ENCODE measurements around the gene NARS2.

Gene NARS2

DNA sequence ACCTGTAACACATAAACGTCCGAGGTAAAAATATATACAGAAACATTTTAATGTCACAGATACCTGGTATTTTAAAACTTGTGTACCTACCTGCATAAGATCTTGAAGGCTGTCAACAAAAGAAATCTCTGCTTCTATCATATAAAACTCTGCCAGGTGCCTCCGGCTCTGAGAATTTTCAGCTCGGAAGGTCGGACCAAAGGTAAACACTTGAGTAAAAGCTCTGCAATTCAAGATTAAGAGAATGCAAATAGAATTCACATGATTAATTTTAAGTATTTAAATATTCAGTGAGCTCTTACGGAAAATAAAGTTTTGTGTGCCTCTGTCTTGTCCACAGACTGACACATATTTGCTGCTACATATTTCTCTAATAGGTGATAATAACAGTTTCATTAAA is 81.7 kb downstream of the NARS2 start:
- H3K36me3 ChIP-seq (ENCODE audit: control insufficient read depth, insufficient read depth, low read length), result peaks cover 7% of the 10 kb centered on the region
- H3K4me3 ChIP-seq (ENCODE audit: extremely low read depth, insufficient read depth, low read length, poor library complexity, severe bottlenecking), result no peak overlapping the region
- no peaks in the 10 kb centered on the region for H3K9me3 ChIP-seq (ENCODE audit: control insufficient read depth, low read length)
- no peak overlapping the region for H3K27ac ChIP-seq (ENCODE audit: low read depth, low read length, severe bottlenecking)
- no CpG with 5 or more reads among the region's 6 CpGs for WGBS, 2 experiments (ENCODE audit: insufficient coverage in 2 of 2)
- no peaks in the 10 kb centered on the region for H3K4me1 ChIP-seq (ENCODE audit: control insufficient read depth, insufficient read depth, low read length, poor library complexity, severe bottlenecking)

DNA sequence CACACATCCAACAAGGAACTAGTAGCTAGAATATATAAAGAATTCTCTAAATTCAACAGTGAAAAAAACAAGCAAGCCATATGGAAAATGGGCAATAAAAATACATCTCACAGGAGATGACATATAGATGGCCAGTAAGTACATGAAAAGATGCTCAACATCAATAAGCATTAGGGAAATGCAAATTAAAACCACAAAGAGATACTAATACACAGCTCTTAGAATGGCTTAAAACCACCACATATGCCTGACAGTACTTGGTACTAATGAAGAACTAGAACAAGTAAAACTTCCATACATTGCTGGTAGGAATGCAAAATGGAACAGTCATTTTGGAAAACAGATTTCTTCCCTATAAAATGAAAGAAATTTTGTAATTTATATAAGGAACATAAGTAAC is 85.5 kb downstream of the NARS2 start:
- Histone ChIP-seq H3K4me1 (ENCODE audit: control insufficient read depth, insufficient read depth, low read length, poor library complexity, severe bottlenecking) (no peaks in the 10 kb centered on the region), H3K4me3 (ENCODE audit: extremely low read depth, insufficient read depth, low read length, poor library complexity, severe bottlenecking) (no peak overlapping the region), H3K36me3 (ENCODE audit: control insufficient read depth, insufficient read depth, low read length) (peaks cover 18% of the 10 kb centered on the region), H3K27ac (ENCODE audit: low read depth, low read length, severe bottlenecking) (no peak overlapping the region), H3K9me3 (ENCODE audit: control insufficient read depth, low read length) (no peaks in the 10 kb centered on the region)

DNA sequence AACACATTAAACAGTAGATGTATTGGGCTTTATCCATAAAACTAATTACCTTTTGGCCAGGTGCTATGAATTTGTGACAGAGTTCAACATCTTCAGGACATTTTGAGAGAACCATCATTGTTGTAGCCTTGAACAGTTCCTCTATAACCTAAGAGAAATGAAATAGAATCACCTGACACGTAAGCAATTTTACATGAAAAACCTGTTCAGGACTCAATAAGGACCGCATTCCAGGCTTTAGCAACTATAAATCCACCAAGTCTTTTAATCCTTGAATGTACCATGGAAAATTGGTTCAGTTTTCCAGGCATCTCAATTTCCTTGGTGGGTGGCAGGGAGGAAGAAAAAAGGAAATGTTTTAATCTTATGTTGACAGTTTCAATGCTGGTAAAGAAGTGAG is 96.1 kb downstream of the NARS2 start:
- H3K27ac ChIP-seq (ENCODE audit: low read depth, low read length, severe bottlenecking), result no peak overlapping the region
- WGBS, 2 experiments (ENCODE audit: insufficient coverage in 2 of 2), result 96% methylated on average over 2 of the region's 2 CpGs; no CpG with 5 or more reads in 1 of the 2 experiments
- no peaks in the 10 kb centered on the region for H3K9me3 ChIP-seq (ENCODE audit: control insufficient read depth, low read length)
- H3K4me1 ChIP-seq (ENCODE audit: control insufficient read depth, insufficient read depth, low read length, poor library complexity, severe bottlenecking), result no peaks in the 10 kb centered on the region
- H3K36me3 ChIP-seq (ENCODE audit: control insufficient read depth, insufficient read depth, low read length), result peaks cover 34% of the 10 kb centered on the region
- no peak overlapping the region for H3K4me3 ChIP-seq (ENCODE audit: extremely low read depth, insufficient read depth, low read length, poor library complexity, severe bottlenecking)

DNA sequence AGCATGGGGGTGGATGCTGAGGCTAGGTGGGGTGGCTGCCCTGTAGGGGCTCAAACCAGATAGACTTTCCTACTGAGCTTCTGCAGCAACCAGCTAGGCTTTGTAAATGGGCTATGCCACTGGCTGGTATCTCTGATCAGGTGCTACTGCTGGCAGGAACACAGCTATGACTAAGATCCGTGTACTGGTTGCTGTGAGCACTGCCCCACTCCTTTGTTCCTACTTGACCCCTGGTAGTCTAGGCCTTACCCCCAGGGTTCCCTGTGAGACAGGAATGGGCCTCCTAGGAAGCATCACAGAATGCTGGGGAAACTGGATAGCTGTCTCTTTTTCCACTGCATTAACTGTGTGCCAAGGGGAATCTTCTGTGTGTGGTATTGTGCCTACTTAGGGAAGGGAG is 98.6 kb downstream of the NARS2 start:
- Histone ChIP-seq H3K4me3 (ENCODE audit: extremely low read depth, insufficient read depth, low read length, poor library complexity, severe bottlenecking) (no peak overlapping the region), H3K27ac (ENCODE audit: low read depth, low read length, severe bottlenecking) (no peak overlapping the region), H3K9me3 (ENCODE audit: control insufficient read depth, low read length) (no peaks in the 10 kb centered on the region), H3K4me1 (ENCODE audit: control insufficient read depth, insufficient read depth, low read length, poor library complexity, severe bottlenecking) (no peaks in the 10 kb centered on the region), H3K36me3 (ENCODE audit: control insufficient read depth, insufficient read depth, low read length) (peaks cover 34% of the 10 kb centered on the region)
- 91 to 100% methylated on average over 1 of the region's 1 CpG for WGBS, 2 experiments (ENCODE audit: insufficient coverage in 2 of 2)

DNA sequence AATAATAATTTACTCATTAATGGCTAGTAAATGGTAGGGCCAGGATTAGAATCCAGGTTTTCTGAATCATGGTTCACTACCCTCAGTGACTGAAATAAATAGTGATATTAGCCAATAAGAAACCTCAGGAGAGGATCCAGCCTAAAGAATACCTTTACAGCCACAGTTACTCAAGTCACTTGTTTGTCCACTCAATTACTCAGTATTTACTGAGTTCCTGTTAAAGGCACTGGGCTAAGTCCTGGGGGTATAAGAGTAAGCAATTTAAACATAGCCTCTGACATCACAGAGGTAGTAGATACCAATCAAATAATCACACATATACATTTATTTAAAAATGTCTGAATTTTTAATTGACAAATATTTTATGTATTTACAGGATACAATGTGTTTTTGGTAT is 100.2 kb downstream of the NARS2 start:
- Histone ChIP-seq H3K27ac (ENCODE audit: low read depth, low read length, severe bottlenecking) (no peak overlapping the region), H3K4me1 (ENCODE audit: control insufficient read depth, insufficient read depth, low read length, poor library complexity, severe bottlenecking) (no peaks in the 10 kb centered on the region), H3K4me3 (ENCODE audit: extremely low read depth, insufficient read depth, low read length, poor library complexity, severe bottlenecking) (no peak overlapping the region), H3K9me3 (ENCODE audit: control insufficient read depth, low read length) (no peaks in the 10 kb centered on the region), H3K36me3 (ENCODE audit: control insufficient read depth, insufficient read depth, low read length) (peaks cover 27% of the 10 kb centered on the region)

DNA sequence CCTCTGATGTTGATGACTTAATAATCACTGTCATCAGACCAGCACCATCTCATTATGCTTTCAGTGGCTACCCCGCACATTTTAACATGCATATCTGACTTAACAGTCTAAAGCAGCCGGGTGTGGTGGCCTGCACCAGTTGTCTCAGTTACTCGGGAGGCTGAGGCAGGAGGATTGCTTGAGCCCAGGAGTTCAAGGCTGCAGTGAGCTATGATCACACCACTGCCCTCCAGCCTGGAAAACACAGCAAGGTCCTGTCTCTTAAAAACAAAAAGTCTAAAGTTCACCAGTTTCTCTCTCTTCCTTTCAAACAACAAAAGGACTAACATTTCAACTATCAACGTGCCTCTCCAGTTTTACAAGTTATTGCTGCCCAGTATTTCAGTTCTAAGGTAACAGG is 101.8 kb downstream of the NARS2 start:
- H3K9me3 ChIP-seq (ENCODE audit: control insufficient read depth, low read length), result no peaks in the 10 kb centered on the region

DNA sequence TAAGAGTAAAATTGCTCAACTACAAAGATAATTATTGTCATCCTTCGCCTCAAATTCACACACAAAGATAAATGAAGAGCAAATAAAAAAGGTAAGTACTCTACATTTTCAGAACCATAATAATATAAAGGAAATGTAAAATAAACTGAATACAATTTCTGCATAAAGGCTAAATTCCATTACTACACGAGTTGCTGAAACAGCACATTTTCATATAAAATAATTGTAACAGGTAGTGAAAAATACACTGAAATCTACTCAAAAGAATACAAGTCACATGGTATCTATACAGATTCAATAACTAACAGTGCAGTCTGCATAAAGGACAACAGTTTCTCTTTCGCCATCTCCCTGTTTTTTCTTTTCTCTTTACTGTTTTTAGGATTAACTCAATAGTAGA is 102.3 kb downstream of the NARS2 start:
- no peaks in the 10 kb centered on the region for H3K4me1 ChIP-seq (ENCODE audit: control insufficient read depth, insufficient read depth, low read length, poor library complexity, severe bottlenecking)
- peaks cover 22% of the 10 kb centered on the region for H3K36me3 ChIP-seq (ENCODE audit: control insufficient read depth, insufficient read depth, low read length)
- WGBS, 2 experiments (ENCODE audit: insufficient coverage in 2 of 2), result 100% methylated on average over 1 of the region's 3 CpGs; no CpG with 5 or more reads in 1 of the 2 experiments
- no peak overlapping the region for H3K4me3 ChIP-seq (ENCODE audit: extremely low read depth, insufficient read depth, low read length, poor library complexity, severe bottlenecking)
- no peaks in the 10 kb centered on the region for H3K9me3 ChIP-seq (ENCODE audit: control insufficient read depth, low read length)
- no peak overlapping the region for H3K27ac ChIP-seq (ENCODE audit: low read depth, low read length, severe bottlenecking)

More for the DNA sequence above, 101.8 kb downstream of the NARS2 start:
- H3K36me3 ChIP-seq (ENCODE audit: control insufficient read depth, insufficient read depth, low read length), result peaks cover 24% of the 10 kb centered on the region
- H3K4me1 ChIP-seq (ENCODE audit: control insufficient read depth, insufficient read depth, low read length, poor library complexity, severe bottlenecking), result no peaks in the 10 kb centered on the region
- H3K27ac ChIP-seq (ENCODE audit: low read depth, low read length, severe bottlenecking), result no peak overlapping the region
- 75 to 92% methylated on average over 2 to 3 of the region's 4 CpGs for WGBS, 2 experiments (ENCODE audit: insufficient coverage in 2 of 2)
- H3K4me3 ChIP-seq (ENCODE audit: extremely low read depth, insufficient read depth, low read length, poor library complexity, severe bottlenecking), result no peak overlapping the region

DNA sequence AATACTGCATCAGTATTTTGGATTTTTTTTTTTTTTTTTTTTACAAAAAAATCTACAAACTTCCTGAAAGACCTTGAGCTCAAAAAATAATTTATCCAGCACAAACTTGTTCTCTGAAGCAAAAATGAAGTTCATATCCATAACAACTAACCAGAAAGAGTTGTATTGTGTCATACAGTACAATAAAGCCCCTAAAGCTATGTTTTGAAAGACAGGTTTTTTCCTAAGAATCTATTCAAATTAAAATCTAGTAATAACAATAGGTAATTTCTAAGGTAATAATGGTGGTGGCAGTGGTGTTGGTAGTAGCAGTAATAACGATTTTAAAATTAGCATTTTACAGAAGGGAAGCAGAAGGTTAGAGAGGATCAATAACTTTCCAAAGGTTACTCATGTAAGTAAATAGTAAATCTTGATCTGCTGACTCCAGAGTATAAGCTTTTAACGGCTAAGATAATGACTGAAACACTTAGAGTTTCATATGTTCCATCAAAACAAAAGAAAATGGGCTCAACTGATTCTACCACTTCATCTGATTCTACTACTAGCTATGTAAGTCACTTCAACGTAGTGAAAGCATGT is 103.7 kb downstream of the NARS2 start:
- Histone ChIP-seq H3K27ac (ENCODE audit: low read depth, low read length, severe bottlenecking) (no peak overlapping the region), H3K36me3 (ENCODE audit: control insufficient read depth, insufficient read depth, low read length) (peaks cover 17% of the 10 kb centered on the region), H3K4me3 (ENCODE audit: extremely low read depth, insufficient read depth, low read length, poor library complexity, severe bottlenecking) (no peak overlapping the region), H3K4me1 (ENCODE audit: control insufficient read depth, insufficient read depth, low read length, poor library complexity, severe bottlenecking) (no peaks in the 10 kb centered on the region), H3K9me3 (ENCODE audit: control insufficient read depth, low read length) (no peaks in the 10 kb centered on the region)
- 57 to 100% methylated on average over 1 of the region's 3 CpGs for WGBS, 2 experiments (ENCODE audit: insufficient coverage in 2 of 2)

DNA sequence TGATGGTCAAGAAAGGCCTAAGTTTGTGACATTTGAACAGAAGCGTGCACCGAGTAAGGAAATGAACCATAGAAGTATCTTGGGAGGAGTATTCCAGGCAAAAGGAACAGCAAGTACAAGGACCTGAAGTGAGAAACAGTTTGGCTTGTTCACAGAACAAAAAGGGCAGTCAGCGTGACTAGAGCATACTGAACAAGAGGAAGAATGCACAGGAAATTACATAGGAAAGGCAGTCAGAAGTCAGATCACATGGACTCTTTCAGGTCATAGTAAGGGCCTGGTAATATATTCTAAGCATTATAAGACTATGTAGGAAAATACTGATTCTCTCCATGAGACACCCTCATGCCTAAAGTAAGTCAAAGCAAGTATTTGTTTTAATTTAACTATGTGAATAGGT is 104.8 kb downstream of the NARS2 start:
- WGBS, 2 experiments (ENCODE audit: insufficient coverage in 2 of 2), result 92 to 96% methylated on average over 3 of the region's 3 CpGs
- no peak overlapping the region for H3K27ac ChIP-seq (ENCODE audit: low read depth, low read length, severe bottlenecking)
- no peaks in the 10 kb centered on the region for H3K9me3 ChIP-seq (ENCODE audit: control insufficient read depth, low read length)
- no peaks in the 10 kb centered on the region for H3K4me1 ChIP-seq (ENCODE audit: control insufficient read depth, insufficient read depth, low read length, poor library complexity, severe bottlenecking)
- H3K4me3 ChIP-seq (ENCODE audit: extremely low read depth, insufficient read depth, low read length, poor library complexity, severe bottlenecking), result no peak overlapping the region
- peaks cover 16% of the 10 kb centered on the region for H3K36me3 ChIP-seq (ENCODE audit: control insufficient read depth, insufficient read depth, low read length)

DNA sequence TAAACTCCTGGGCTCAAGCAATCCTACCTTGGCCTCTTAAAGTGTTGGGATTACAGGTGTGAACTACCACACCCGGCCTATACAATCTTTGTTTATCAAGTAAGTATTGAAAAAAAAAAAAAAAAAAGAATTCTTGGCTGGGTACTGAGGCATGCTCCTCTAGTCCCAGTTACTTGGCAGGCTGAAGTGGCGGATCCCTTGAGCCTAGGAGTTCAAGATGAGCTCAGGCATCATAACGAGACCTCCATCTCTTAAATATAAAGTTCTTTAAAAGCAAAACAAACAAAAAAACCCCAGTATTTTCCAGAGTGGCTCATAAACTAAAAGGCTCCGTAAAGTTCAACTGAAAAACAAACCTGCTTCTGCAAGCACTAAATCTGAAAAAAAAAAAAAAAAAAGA is 106.7 kb downstream of the NARS2 start:
- Histone ChIP-seq H3K9me3 (ENCODE audit: control insufficient read depth, low read length) (no peaks in the 10 kb centered on the region), H3K36me3 (ENCODE audit: control insufficient read depth, insufficient read depth, low read length) (peaks cover 22% of the 10 kb centered on the region), H3K4me3 (ENCODE audit: extremely low read depth, insufficient read depth, low read length, poor library complexity, severe bottlenecking) (no peak overlapping the region), H3K27ac (ENCODE audit: low read depth, low read length, severe bottlenecking) (no peak overlapping the region), H3K4me1 (ENCODE audit: control insufficient read depth, insufficient read depth, low read length, poor library complexity, severe bottlenecking) (no peaks in the 10 kb centered on the region)
- WGBS, 2 experiments (ENCODE audit: insufficient coverage in 2 of 2), result 90% methylated on average over 2 of the region's 4 CpGs; no CpG with 5 or more reads in 1 of the 2 experiments

DNA sequence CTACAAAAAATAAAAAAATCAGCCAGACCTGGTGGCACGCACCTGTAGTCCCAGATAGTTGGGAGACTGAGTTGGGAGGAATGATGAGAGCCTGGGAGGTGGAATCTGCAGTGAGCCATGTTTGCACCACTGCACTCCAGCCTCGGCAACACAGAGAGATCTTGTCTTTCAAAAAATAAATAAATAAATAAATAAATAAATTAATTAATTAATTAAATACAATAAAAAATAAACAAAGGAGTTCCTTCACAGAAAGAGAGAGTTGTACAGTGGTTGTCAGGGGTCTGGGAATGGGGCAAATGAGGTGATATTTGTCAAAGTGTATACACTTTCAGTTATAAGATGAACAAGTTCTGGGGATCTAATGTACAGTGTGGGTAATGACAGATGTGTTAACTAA is 107.3 kb downstream of the NARS2 start:
- no CpG with 5 or more reads among the region's 2 CpGs for WGBS, 2 experiments (ENCODE audit: insufficient coverage in 2 of 2)
- peaks cover 24% of the 10 kb centered on the region for H3K36me3 ChIP-seq (ENCODE audit: control insufficient read depth, insufficient read depth, low read length)
- no peaks in the 10 kb centered on the region for H3K4me1 ChIP-seq (ENCODE audit: control insufficient read depth, insufficient read depth, low read length, poor library complexity, severe bottlenecking)
- no peaks in the 10 kb centered on the region for H3K9me3 ChIP-seq (ENCODE audit: control insufficient read depth, low read length)
- H3K4me3 ChIP-seq (ENCODE audit: extremely low read depth, insufficient read depth, low read length, poor library complexity, severe bottlenecking), result no peak overlapping the region
- H3K27ac ChIP-seq (ENCODE audit: low read depth, low read length, severe bottlenecking), result no peak overlapping the region

Data from mesodermal cell (in vitro differentiated cells).